Measurements from ENCODE around the gene YY1. TPM values are rescaled to one million over a fixed set of nuclear protein-coding genes. Genes with fewer than 3 reads are reported as not detected.

Gene YY1
- total and polyA plus RNA-seq, 2 experiments from 2014 or later: 88.2 to 128 TPM

GRCh38 chr14:100328495-100329163, 89.7 kb downstream of the YY1 start:
- H3K27me3 ChIP-seq (ENCODE audit: insufficient read depth): no peaks in the 10 kb centered on the region
- no peaks in the 10 kb centered on the region for H4K20me1 ChIP-seq (replicated peaks; ENCODE audit: insufficient read depth)
- peak overlapping the region; percentile 52; the same call in 1 of the 2 replicates for H3K27ac Mint-ChIP-seq
- no peaks in the 10 kb centered on the region for H3K9me2 ChIP-seq (ENCODE audit: insufficient read depth)
- H3K36me3 Mint-ChIP-seq (ENCODE audit: low read depth): no peaks in the 10 kb centered on the region; the same call in 2 of the 3 replicates
- H3K4me3 Mint-ChIP-seq: no peak overlapping the region
- TF ChIP-seq, protein P1, sequence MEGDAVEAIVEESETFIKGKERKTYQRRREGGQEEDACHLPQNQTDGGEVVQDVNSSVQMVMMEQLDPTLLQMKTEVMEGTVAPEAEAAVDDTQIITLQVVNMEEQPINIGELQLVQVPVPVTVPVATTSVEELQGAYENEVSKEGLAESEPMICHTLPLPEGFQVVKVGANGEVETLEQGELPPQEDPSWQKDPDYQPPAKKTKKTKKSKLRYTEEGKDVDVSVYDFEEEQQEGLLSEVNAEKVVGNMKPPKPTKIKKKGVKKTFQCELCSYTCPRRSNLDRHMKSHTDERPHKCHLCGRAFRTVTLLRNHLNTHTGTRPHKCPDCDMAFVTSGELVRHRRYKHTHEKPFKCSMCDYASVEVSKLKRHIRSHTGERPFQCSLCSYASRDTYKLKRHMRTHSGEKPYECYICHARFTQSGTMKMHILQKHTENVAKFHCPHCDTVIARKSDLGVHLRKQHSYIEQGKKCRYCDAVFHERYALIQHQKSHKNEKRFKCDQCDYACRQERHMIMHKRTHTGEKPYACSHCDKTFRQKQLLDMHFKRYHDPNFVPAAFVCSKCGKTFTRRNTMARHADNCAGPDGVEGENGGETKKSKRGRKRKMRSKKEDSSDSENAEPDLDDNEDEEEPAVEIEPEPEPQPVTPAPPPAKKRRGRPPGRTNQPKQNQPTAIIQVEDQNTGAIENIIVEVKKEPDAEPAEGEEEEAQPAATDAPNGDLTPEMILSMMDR (conservative IDR thresholded peaks at IDR 0.05; ENCODE audit: low read depth in 2 of 2): no peak
- TF ChIP-seq EZH2 (IDR thresholded peaks at IDR 0.05; ENCODE audit: low read depth, unreplicated experiment) (no peak), ZNF114 (CRISPR knock-in tag; IDR thresholded peaks at IDR 0.05) (no peak), POLR2AphosphoS5 (IDR thresholded peaks at IDR 0.05; ENCODE audit: low read depth) (no peak), NANOG (IDR thresholded peaks at IDR 0.05; ENCODE audit: borderline replicate concordance) (no peak), CREB1 (CRISPR knock-in tag; IDR thresholded peaks at IDR 0.05; ENCODE audit: low read depth) (no peak), STAT1 (IDR thresholded peaks at IDR 0.05; ENCODE audit: unreplicated experiment) (no peak), JUNB (IDR thresholded peaks at IDR 0.05; ENCODE audit: unreplicated experiment) (no peak), ETS1 (IDR thresholded peaks at IDR 0.05) (no peak), ZNF331 (CRISPR knock-in tag; IDR thresholded peaks at IDR 0.05; ENCODE audit: low read depth) (no peak), EZH2phosphoT487 (IDR thresholded peaks at IDR 0.05; ENCODE audit: unreplicated experiment) (no peak)
- TF ChIP-seq, protein P2, sequence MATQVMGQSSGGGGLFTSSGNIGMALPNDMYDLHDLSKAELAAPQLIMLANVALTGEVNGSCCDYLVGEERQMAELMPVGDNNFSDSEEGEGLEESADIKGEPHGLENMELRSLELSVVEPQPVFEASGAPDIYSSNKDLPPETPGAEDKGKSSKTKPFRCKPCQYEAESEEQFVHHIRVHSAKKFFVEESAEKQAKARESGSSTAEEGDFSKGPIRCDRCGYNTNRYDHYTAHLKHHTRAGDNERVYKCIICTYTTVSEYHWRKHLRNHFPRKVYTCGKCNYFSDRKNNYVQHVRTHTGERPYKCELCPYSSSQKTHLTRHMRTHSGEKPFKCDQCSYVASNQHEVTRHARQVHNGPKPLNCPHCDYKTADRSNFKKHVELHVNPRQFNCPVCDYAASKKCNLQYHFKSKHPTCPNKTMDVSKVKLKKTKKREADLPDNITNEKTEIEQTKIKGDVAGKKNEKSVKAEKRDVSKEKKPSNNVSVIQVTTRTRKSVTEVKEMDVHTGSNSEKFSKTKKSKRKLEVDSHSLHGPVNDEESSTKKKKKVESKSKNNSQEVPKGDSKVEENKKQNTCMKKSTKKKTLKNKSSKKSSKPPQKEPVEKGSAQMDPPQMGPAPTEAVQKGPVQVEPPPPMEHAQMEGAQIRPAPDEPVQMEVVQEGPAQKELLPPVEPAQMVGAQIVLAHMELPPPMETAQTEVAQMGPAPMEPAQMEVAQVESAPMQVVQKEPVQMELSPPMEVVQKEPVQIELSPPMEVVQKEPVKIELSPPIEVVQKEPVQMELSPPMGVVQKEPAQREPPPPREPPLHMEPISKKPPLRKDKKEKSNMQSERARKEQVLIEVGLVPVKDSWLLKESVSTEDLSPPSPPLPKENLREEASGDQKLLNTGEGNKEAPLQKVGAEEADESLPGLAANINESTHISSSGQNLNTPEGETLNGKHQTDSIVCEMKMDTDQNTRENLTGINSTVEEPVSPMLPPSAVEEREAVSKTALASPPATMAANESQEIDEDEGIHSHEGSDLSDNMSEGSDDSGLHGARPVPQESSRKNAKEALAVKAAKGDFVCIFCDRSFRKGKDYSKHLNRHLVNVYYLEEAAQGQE (IDR thresholded peaks at IDR 0.05; ENCODE audit: unreplicated experiment): no peak
- TF ChIP-seq, protein P3, sequence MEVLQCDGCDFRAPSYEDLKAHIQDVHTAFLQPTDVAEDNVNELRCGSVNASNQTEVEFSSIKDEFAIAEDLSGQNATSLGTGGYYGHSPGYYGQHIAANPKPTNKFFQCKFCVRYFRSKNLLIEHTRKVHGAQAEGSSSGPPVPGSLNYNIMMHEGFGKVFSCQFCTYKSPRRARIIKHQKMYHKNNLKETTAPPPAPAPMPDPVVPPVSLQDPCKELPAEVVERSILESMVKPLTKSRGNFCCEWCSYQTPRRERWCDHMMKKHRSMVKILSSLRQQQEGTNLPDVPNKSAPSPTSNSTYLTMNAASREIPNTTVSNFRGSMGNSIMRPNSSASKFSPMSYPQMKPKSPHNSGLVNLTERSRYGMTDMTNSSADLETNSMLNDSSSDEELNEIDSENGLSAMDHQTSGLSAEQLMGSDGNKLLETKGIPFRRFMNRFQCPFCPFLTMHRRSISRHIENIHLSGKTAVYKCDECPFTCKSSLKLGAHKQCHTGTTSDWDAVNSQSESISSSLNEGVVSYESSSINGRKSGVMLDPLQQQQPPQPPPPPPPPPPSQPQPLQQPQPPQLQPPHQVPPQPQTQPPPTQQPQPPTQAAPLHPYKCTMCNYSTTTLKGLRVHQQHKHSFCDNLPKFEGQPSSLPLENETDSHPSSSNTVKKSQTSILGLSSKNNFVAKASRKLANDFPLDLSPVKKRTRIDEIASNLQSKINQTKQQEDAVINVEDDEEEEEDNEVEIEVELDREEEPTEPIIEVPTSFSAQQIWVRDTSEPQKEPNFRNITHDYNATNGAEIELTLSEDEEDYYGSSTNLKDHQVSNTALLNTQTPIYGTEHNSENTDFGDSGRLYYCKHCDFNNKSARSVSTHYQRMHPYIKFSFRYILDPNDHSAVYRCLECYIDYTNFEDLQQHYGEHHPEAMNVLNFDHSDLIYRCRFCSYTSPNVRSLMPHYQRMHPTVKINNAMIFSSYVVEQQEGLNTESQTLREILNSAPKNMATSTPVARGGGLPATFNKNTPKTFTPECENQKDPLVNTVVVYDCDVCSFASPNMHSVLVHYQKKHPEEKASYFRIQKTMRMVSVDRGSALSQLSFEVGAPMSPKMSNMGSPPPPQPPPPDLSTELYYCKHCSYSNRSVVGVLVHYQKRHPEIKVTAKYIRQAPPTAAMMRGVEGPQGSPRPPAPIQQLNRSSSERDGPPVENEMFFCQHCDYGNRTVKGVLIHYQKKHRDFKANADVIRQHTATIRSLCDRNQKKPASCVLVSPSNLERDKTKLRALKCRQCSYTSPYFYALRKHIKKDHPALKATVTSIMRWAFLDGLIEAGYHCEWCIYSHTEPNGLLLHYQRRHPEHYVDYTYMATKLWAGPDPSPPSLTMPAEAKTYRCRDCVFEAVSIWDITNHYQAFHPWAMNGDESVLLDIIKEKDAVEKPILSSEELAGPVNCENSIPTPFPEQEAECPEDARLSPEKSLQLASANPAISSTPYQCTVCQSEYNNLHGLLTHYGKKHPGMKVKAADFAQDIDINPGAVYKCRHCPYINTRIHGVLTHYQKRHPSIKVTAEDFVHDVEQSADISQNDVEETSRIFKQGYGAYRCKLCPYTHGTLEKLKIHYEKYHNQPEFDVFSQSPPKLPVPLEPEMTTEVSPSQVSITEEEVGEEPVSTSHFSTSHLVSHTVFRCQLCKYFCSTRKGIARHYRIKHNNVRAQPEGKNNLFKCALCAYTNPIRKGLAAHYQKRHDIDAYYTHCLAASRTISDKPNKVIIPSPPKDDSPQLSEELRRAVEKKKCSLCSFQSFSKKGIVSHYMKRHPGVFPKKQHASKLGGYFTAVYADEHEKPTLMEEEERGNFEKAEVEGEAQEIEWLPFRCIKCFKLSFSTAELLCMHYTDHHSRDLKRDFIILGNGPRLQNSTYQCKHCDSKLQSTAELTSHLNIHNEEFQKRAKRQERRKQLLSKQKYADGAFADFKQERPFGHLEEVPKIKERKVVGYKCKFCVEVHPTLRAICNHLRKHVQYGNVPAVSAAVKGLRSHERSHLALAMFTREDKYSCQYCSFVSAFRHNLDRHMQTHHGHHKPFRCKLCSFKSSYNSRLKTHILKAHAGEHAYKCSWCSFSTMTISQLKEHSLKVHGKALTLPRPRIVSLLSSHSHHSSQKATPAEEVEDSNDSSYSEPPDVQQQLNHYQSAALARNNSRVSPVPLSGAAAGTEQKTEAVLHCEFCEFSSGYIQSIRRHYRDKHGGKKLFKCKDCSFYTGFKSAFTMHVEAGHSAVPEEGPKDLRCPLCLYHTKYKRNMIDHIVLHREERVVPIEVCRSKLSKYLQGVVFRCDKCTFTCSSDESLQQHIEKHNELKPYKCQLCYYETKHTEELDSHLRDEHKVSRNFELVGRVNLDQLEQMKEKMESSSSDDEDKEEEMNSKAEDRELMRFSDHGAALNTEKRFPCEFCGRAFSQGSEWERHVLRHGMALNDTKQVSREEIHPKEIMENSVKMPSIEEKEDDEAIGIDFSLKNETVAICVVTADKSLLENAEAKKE (CRISPR knock-in tag; IDR thresholded peaks at IDR 0.05): no peak
- no peaks in the 10 kb centered on the region for H3K36me3 ChIP-seq (ENCODE audit: insufficient read depth)
- H3K4me2 ChIP-seq: no peak overlapping the region
- H2AFZ ChIP-seq: no peak overlapping the region
- no peaks in the 10 kb centered on the region for H3K4me1 ChIP-seq (ENCODE audit: insufficient read depth)
- H3F3A ChIP-seq (replicated peaks; ENCODE audit: low read depth): no peaks in the 10 kb centered on the region
- no peak overlapping the region for H3K4me3 ChIP-seq
- H3K27me3 Mint-ChIP-seq (ENCODE audit: insufficient read depth, low read depth, poor library complexity): peaks cover 4% of the 10 kb centered on the region
- no peaks in the 10 kb centered on the region for H3K9me3 Mint-ChIP-seq
- DNase-seq (ENCODE audit: low spot score) (no peak), ATAC-seq (no peak)
- 0 out of 3 replicates have a peak, but pooled peaks cover 5% of the 10 kb centered on the region for H3K4me1 Mint-ChIP-seq
- no peak overlapping the region for H3K27ac ChIP-seq (ENCODE audit: low read depth)
- H3K79me2 ChIP-seq (replicated peaks; ENCODE audit: insufficient read depth): no peaks in the 10 kb centered on the region
